GM19099 (cell line): Measurements from ENCODE around the gene SPRY4.

ENCODE experiments used
- POLR2A ChIP-seq: IDR thresholded peaks from 3 replicates; pipeline ENCODE4 v1.6.1; 2011; ENCODE audit warnings: low read depth; ENCODE audit not compliant: insufficient read length; ENCODE audit errors: extremely low read depth

Gene SPRY4

DNA sequence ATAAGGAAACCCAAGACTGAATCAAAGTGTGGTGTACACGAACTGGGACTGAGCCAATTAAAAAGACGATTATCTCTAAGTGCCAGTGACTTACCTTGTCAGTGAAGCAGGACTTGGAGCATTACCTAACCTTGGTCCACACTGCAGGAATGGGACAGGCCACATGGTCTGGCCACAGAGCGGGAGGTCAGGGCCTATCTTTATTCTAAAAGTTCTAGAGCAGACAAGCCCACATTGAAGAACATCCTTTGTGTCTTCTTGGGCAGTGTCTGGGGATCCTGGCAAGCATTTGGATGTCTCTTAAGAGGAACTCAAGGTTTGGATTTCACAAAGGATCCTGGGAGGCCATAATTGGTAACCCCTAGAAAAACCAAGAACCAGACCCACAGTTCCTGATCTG, 16.5 kb downstream of the SPRY4 start:
- TF ChIP-seq POLR2A: no peak

DNA sequence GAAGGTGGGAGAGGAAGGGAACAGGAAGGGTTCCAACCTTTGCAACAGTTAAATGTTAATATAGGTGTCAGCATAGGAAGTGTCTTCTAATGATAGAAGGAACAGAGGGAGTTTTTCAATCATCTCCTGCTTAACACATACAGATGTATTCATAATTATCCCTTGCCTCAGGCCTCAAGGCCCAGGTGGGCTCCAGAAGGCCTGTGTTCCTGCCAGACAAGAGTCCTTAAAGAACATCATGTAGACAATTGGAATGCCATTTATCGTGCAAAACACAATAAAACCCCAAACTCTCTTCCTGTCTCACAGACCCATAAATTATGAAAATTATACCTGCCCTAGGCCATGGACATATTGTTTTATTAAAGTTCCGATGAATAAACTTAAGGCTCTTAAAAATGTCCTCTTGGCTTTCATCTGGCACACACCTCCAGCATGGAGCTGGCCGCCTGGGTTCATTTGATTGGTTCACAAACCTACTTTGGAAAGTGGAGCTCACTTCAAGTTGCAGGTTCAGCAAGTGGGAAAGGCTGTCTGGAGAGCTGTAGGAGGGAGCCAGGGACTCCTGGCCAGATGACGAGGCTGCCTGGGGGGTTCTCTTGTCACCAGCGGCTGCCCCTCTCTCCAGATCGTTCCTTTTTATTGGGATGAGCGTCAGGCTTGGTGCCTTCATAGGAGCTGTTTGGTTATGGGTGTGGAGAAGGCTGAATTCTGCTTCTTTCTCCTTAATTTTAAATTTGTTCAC, 17.5 kb downstream of the SPRY4 start:
- no peak for TF ChIP-seq POLR2A

DNA sequence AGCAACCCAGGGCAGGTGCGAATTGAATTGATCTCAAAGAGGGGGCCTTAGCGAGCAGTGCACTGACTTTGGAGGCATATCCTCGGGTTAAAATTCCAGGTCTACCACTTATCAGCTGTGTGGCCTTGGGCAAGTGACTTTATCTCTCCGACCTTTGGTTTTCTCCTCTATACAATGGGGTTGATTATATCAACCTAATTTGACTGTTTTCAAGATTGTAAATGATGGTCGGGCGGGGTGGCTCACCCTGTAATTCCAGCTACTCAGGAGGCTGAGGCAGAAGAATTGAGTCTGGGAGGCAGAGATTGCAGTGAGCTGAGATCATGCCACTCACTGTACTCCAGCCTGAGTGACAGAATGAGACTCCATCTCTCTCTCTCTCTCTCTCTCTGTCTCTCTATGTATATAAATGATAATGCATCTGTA, 18.7 kb downstream of the SPRY4 start:
- no peak for TF ChIP-seq POLR2A

DNA sequence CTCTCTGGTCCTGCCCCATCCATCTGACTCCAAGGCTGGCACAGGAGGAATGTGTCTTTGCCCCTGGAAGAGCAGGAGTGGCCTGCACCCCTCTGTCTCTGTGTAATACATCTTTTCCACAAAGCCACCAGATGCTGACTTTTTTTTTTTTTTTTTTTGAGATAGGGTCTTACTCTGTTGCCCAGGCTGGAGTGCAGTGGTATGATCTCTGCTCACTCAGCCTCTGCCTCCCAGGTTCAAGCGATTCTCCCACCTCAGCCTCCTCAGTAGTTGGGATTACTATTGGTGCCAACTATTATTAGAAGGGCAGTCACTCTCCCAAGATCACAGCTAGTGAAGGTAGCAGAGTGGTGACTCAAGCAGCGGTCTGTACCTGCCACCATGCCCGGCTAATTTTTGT, 19.6 kb downstream of the SPRY4 start:
- no peak for TF ChIP-seq POLR2A

- TF ChIP-seq POLR2A: no peak
Observed at GRCh38 chr5:142304013-142304701, 20.7 kb downstream of the SPRY4 start.

DNA sequence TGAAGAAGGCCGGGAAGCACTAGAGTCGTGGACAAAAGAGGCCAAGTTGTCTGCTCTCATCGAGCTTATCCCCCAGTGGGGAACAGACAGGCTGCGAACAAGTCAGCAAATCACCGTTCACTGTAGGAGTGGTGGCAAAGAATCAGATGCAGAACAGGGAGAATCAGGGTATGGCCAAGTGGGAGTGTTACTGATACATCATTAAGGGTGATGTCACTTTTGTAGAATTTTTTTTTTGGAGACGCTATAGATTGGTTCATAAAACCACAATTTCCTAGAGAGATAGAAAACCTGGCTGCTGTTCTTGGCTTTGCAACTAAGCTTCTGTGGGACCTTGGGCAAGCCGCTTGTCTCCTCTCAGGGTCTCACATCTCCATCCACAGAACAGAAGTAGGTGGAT, 21.3 kb downstream of the SPRY4 start:
- TF ChIP-seq POLR2A: no peak

GRCh38 chr5:142301540-142301939, 23.3 kb downstream of the SPRY4 start:
- no peak for TF ChIP-seq POLR2A

DNA sequence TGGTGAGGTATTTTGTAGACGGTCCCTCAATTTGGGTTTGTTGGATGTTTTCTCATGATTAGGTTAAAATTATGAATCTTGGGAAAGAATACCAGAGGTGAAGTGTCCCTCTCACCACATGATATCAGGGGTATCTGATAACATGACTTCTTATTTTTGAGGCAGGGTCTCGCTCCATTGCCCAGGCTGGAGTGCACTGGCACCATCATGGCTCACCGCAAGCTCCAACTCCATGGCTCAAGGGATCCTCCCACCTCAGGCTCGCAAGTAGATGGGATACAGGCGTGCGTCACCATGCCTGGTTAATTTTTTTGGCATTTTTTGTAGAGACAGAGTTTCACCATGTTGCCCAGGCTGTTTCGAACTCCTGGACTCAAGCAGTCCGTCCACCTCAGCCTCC, 24.1 kb downstream of the SPRY4 start:
- TF ChIP-seq POLR2A: no peak

GRCh38 chr5:142298789-142299188, 26.0 kb downstream of the SPRY4 start:
- TF ChIP-seq POLR2A: no peak

- no peak for TF ChIP-seq POLR2A
Observed at GRCh38 chr5:142296914-142297417, 27.9 kb downstream of the SPRY4 start.

- no peak for TF ChIP-seq POLR2A
Observed at GRCh38 chr5:142295960-142296860, 28.6 kb downstream of the SPRY4 start.

DNA sequence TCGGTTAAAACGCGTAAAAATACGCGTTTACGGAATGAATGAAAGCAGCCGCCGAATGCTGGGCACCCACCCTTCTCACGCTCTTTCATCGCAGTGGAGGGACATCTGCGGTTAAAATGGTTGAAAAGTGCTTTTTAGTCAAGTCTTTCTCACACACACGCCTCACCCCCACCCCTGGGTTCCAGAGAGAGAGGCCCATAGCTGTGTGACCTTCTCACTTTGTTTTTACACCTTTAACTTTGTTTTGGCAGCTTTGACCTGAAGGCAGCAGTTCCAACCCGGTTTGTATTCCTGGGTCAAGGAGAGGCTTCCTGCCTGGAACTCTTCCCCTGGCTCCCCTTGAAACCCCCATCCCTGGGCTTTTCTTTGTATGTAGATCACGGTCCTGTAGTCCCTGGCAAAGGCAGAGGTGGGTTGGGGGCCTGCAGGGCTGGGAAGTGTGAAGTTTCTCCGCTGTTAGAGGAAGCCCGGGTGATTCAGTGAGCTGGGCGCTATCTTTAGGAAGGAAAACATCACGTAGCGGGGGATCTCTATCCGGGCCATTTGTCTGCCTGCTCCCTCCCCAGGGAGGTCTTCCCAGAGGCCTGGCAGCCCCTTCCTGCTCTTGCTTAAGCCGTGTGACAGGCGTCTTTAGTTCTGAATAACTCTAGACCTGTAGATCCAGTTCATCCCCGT, 29.6 kb downstream of the SPRY4 start:
- TF ChIP-seq POLR2A: no peak

DNA sequence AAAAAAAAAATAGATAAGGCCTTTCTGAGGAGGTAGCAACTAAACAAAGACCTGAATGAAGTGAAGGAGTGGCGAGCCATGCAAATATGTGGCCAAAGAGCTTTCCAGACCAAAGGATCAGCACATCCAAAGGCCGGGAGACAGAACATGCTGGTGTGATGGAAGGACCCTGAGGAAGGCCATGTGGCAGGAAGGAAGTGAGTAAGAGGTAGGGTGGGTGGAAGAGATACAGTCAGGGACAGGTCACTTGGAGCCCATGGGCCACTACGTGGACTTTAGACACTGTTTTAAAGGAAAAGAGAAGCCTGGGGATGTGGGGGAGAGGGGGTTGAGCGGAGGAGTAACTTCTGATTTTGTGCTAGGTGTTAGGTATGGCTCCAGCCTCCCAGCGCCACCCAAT, 31.3 kb downstream of the SPRY4 start:
- no peak for TF ChIP-seq POLR2A

GRCh38 chr5:142292808-142293207, 32.0 kb downstream of the SPRY4 start:
- TF ChIP-seq POLR2A: no peak

DNA sequence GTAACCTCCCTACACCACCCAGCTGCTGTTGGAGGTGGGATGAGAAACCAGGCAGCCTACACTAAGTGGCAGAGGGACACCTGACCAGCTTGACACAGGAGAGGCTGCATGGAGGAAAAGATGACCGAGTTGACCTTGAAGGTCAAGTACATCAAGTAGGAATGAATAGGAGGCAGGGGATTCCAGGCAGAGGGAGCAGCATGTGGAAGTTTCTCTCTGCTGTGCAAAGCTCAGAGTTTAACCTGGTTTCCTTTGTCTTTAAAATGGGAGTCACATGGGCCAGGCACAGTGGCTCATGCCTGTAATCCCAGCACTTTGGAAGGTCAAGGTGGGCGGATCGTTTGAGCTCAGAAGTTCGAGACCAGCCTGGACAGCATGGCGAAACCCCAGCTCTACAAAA, 32.6 kb downstream of the SPRY4 start:
- TF ChIP-seq POLR2A: no peak
